IPS-15b (cell line): ENCODE results near the gene AMY1C.

Source experiments
- H3K27me3 ChIP-seq: one replicate; pipeline ENCODE4 v1.6.1; 2013; ENCODE audit warnings: low read length; ENCODE audit not compliant: control insufficient read depth, insufficient read depth
- H3K36me3 ChIP-seq: one replicate; pipeline ENCODE4 v1.6.1; 2013; ENCODE audit warnings: low read length; ENCODE audit not compliant: control insufficient read depth, insufficient read depth
- H3K4me1 ChIP-seq: one replicate; pipeline ENCODE4 v1.6.1; 2013; ENCODE audit warnings: mild to moderate bottlenecking, low read length; ENCODE audit not compliant: control insufficient read depth, insufficient read depth
- H3K4me3 ChIP-seq: one replicate; pipeline ENCODE4 v1.5.1; 2013; ENCODE audit warnings: low read depth, low read length
- H3K9ac ChIP-seq: one replicate; pipeline ENCODE4 v1.6.1; 2013; ENCODE audit warnings: low read depth, mild to moderate bottlenecking, low read length
- H3K9me3 ChIP-seq: one replicate; pipeline ENCODE4 v1.6.1; 2013; ENCODE audit warnings: mild to moderate bottlenecking, low read length; ENCODE audit not compliant: control insufficient read depth, insufficient read depth

The AMY1C gene

GRCh38 chr1:103779932-103780331 is 30.2 kb downstream of the AMY1C start:
- Histone ChIP-seq H3K9ac (no peak overlapping the region), H3K4me1 (no peaks in the 10 kb centered on the region), H3K9me3 (no peaks in the 10 kb centered on the region), H3K27me3 (no peaks in the 10 kb centered on the region), H3K4me3 (no peak overlapping the region), H3K36me3 (no peaks in the 10 kb centered on the region)

- no peaks in the 10 kb centered on the region for H3K27me3 ChIP-seq
- H3K9ac ChIP-seq, result no peak overlapping the region
- no peaks in the 10 kb centered on the region for H3K9me3 ChIP-seq
- H3K4me3 ChIP-seq, result no peak overlapping the region
- H3K4me1 ChIP-seq, result no peaks in the 10 kb centered on the region
- H3K36me3 ChIP-seq, result no peaks in the 10 kb centered on the region
These were observed 34.3 kb downstream of the AMY1C start for GRCh38 chr1:103783944-103784377.

- no peaks in the 10 kb centered on the region for H3K4me1 ChIP-seq
- H3K36me3 ChIP-seq, result no peaks in the 10 kb centered on the region
- H3K4me3 ChIP-seq, result no peak overlapping the region
- H3K27me3 ChIP-seq, result no peaks in the 10 kb centered on the region
- no peak overlapping the region for H3K9ac ChIP-seq
- H3K9me3 ChIP-seq, result no peaks in the 10 kb centered on the region
These were observed 38.7 kb downstream of the AMY1C start for GRCh38 chr1:103788377-103788776.

- H3K9me3 ChIP-seq, result no peaks in the 10 kb centered on the region
- no peaks in the 10 kb centered on the region for H3K4me1 ChIP-seq
- no peaks in the 10 kb centered on the region for H3K36me3 ChIP-seq
- H3K4me3 ChIP-seq, result no peak overlapping the region
- H3K27me3 ChIP-seq, result no peaks in the 10 kb centered on the region
- H3K9ac ChIP-seq, result no peak overlapping the region
These were observed 40.5 kb downstream of the AMY1C start for GRCh38 chr1:103790172-103790571.
